ENCODE data around the gene GALK2. TPM values are rescaled to one million over a fixed set of nuclear protein-coding genes. Genes with fewer than 3 reads are reported as not detected.

Gene GALK2
- total and polyA plus RNA-seq, 7 donors = 21.6 to 61.1 (median 33.1) TPM

- H3K36me3 ChIP-seq = peaks cover 0 to 13% (median 0%) of the 10 kb centered on the region in 4 donors
- intact Hi-C loops (cut with DNase I) = no loop called here
- 92 to 95% methylated on average over 2 of the region's 2 CpGs for WGBS, 2 donors
- no peaks in the 10 kb centered on the region for H3K27me3 ChIP-seq
- H3K4me3 ChIP-seq = no peak overlapping the region
- no peaks in the 10 kb centered on the region for H3K9me3 ChIP-seq
- no peak for DNase-seq
- H3K27ac ChIP-seq = no peak overlapping the region
- peaks cover 0 to 11% (median 8%) of the 10 kb centered on the region in 4 donors for H3K4me1 ChIP-seq
- no peak for TF ChIP-seq CTCF (IDR thresholded peaks at IDR 0.05)
- no peak for TF ChIP-seq EP300 (IDR thresholded peaks at IDR 0.05)
- no peak for TF ChIP-seq POLR2A (IDR thresholded peaks at IDR 0.05)
- TF ChIP-seq POLR2AphosphoS5 (IDR thresholded peaks at IDR 0.05) = no peak
Observed at GRCh38 chr15:49308686-49309085, 138.6 kb downstream of the GALK2 start.

GRCh38 chr15:49309889-49310288 lies 139.8 kb downstream of the GALK2 start:
- TF ChIP-seq CTCF (IDR thresholded peaks at IDR 0.05) (no peak), POLR2A (IDR thresholded peaks at IDR 0.05) (no peak), POLR2AphosphoS5 (IDR thresholded peaks at IDR 0.05) (no peak), EP300 (IDR thresholded peaks at IDR 0.05) (no peak)
- Histone ChIP-seq H3K36me3 (peaks cover 0 to 1% (median 0%) of the 10 kb centered on the region in 4 donors), H3K4me3 (no peak overlapping the region), H3K27ac (no peak overlapping the region), H3K27me3 (no peaks in the 10 kb centered on the region), H3K9me3 (no peaks in the 10 kb centered on the region), H3K4me1 (peaks cover 0 to 23% (median 19%) of the 10 kb centered on the region in 4 donors)
- DNase-seq = no peak
- intact Hi-C loops (cut with DNase I) = no loop called here

- 96% methylated on average over 1 of the region's 1 CpG for WGBS, 2 donors
Observed at GRCh38 chr15:49313650-49314049, 143.6 kb downstream of the GALK2 start.

GRCh38 chr15:49314716-49315115 lies 144.7 kb downstream of the GALK2 start:
- Histone ChIP-seq H3K36me3 (peaks cover 0 to 10% (median 2%) of the 10 kb centered on the region in 4 donors), H3K27ac (peak overlapping the region in 1 of 4 donors; percentile 9), H3K4me3 (no peak overlapping the region), H3K27me3 (no peaks in the 10 kb centered on the region), H3K4me1 (peaks cover 0 to 35% (median 28%) of the 10 kb centered on the region in 4 donors), H3K9me3 (no peaks in the 10 kb centered on the region)
- intact Hi-C loops (cut with DNase I) = no loop called here
- DNase-seq = no peak
- 84 to 91% methylated on average over 1 of the region's 1 CpG for WGBS, 2 donors
- TF ChIP-seq EP300 (IDR thresholded peaks at IDR 0.05) = no peak
- peak in 2 of 4 donors; percentile 23 to 38 for TF ChIP-seq POLR2AphosphoS5 (IDR thresholded peaks at IDR 0.05)

More at GRCh38 chr15:49313650-49314049, 143.6 kb downstream of the GALK2 start:
- Histone ChIP-seq H3K9me3 (no peaks in the 10 kb centered on the region), H3K4me1 (peaks cover 0 to 36% (median 28%) of the 10 kb centered on the region in 4 donors), H3K36me3 (no peaks in the 10 kb centered on the region), H3K27me3 (no peaks in the 10 kb centered on the region), H3K27ac (no peak overlapping the region), H3K4me3 (no peak overlapping the region)
- DNase-seq = no peak
- no peak for TF ChIP-seq EP300 (IDR thresholded peaks at IDR 0.05)
- TF ChIP-seq POLR2A (IDR thresholded peaks at IDR 0.05) = no peak
- no peak for TF ChIP-seq CTCF (IDR thresholded peaks at IDR 0.05)
- TF ChIP-seq POLR2AphosphoS5 (IDR thresholded peaks at IDR 0.05) = no peak
- intact Hi-C loops (cut with DNase I) = no loop called here

GRCh38 chr15:49315391-49315823 lies 145.4 kb downstream of the GALK2 start:
- Histone ChIP-seq H3K4me1 (peaks cover 0 to 31% (median 28%) of the 10 kb centered on the region in 4 donors), H3K27ac (no peak overlapping the region), H3K4me3 (no peak overlapping the region), H3K9me3 (no peaks in the 10 kb centered on the region), H3K36me3 (peaks cover 0 to 17% (median 2%) of the 10 kb centered on the region in 4 donors), H3K27me3 (no peaks in the 10 kb centered on the region)
- TF ChIP-seq EP300 (IDR thresholded peaks at IDR 0.05) (no peak), CTCF (IDR thresholded peaks at IDR 0.05) (no peak), POLR2AphosphoS5 (IDR thresholded peaks at IDR 0.05) (no peak), POLR2A (IDR thresholded peaks at IDR 0.05) (no peak)
- WGBS, 2 donors = 80 to 86% methylated on average over 2 of the region's 2 CpGs
- intact Hi-C loops (cut with DNase I) = no loop called here
- no peak for DNase-seq

Measured in sigmoid colon (tissue), 7 donors.